GM23338 (cell line): ENCODE results near the gene KCNMB2. TPM values are rescaled to one million over a fixed set of nuclear protein-coding genes. Genes with fewer than 3 reads are reported as not detected.

Experiments used
- ATAC-seq: fragments of 200-7000 bp; cut with Tn5 transposase; 3 replicates; pipeline ENCODE4 v1.9.1; 2020
- DNase-seq: peaks from one replicate; pipeline ENCODE4 v3.0.0-alpha.2; 2015; ENCODE audit warnings: low spot score
- H2AFZ ChIP-seq: fragments of 200-600 bp; sonication (generic); 2 replicates; pipeline ENCODE4 v1.8.0; 2016; ENCODE audit warnings: antibody characterized with exemption, mild to moderate bottlenecking, moderate library complexity
- H3F3A ChIP-seq: fragments of 200-600 bp; sonication (generic); replicated peaks from 2 replicates; pipeline ENCODE4 v1.8.0; 2017; ENCODE audit warnings: antibody characterized with exemption, mixed run types, low read depth
- H3K27ac ChIP-seq: fragments of 200-600 bp; sonication (generic); 2 replicates; pipeline ENCODE4 v1.6.1; 2016; ENCODE audit warnings: low read depth
- H3K27me3 ChIP-seq: fragments of 200-600 bp; sonication (generic); 2 replicates; pipeline ENCODE4 v1.8.0; 2016; ENCODE audit warnings: mild to moderate bottlenecking, mixed run types, moderate library complexity; ENCODE audit not compliant: insufficient read depth
- H3K36me3 ChIP-seq: fragments of 200-600 bp; sonication (generic); 2 replicates; pipeline ENCODE4 v1.8.0; 2016; ENCODE audit warnings: mild to moderate bottlenecking; ENCODE audit not compliant: insufficient read depth
- H3K4me1 ChIP-seq: fragments of 200-600 bp; sonication (generic); 2 replicates; pipeline ENCODE4 v1.8.0; 2016; ENCODE audit warnings: mild to moderate bottlenecking, moderate library complexity; ENCODE audit not compliant: insufficient read depth
- H3K4me2 ChIP-seq: fragments of 200-600 bp; sonication (generic); 2 replicates; pipeline ENCODE4 v1.7.1; 2017; ENCODE audit warnings: mixed run types
- H3K4me3 ChIP-seq: fragments of 200-600 bp; sonication (generic); 2 replicates; pipeline ENCODE4 v1.6.1; 2016; ENCODE audit warnings: mixed run types
- H3K79me2 ChIP-seq: fragments of 200-600 bp; sonication (generic); replicated peaks from 2 replicates; pipeline ENCODE4 v1.8.0; 2017; ENCODE audit warnings: mild to moderate bottlenecking; ENCODE audit not compliant: insufficient read depth
- H3K9me2 ChIP-seq: fragments of 200-600 bp; sonication (generic); 2 replicates; pipeline ENCODE4 v1.8.0; 2017; ENCODE audit not compliant: insufficient read depth
- H4K20me1 ChIP-seq: fragments of 200-600 bp; sonication (generic); replicated peaks from 2 replicates; pipeline ENCODE4 v1.8.0; 2017; ENCODE audit warnings: mild to moderate bottlenecking; ENCODE audit not compliant: insufficient read depth
- H3K27ac Mint-ChIP-seq: 2 replicates; pipeline ENCODE4 v1.8.0; 2020; ENCODE audit warnings: inconsistent platforms, mild to moderate bottlenecking, moderate library complexity, mixed read lengths
- H3K27me3 Mint-ChIP-seq: 3 replicates; pipeline ENCODE4 v1.8.0; 2022; ENCODE audit warnings: low read depth, mild to moderate bottlenecking, moderate library complexity, mixed read lengths, inconsistent platforms; ENCODE audit not compliant: insufficient read depth, poor library complexity
- H3K36me3 Mint-ChIP-seq: 3 replicates; pipeline ENCODE4 v1.8.0; 2021; ENCODE audit warnings: low read depth, mild to moderate bottlenecking, inconsistent platforms, moderate library complexity, mixed read lengths
- H3K4me1 Mint-ChIP-seq: 3 replicates; pipeline ENCODE4 v1.8.0; 2020; ENCODE audit warnings: mild to moderate bottlenecking, inconsistent platforms, mixed read lengths
- H3K4me3 Mint-ChIP-seq: 3 replicates; pipeline ENCODE4 v1.8.0; 2021; ENCODE audit warnings: moderate library complexity, mild to moderate bottlenecking, inconsistent platforms, mixed read lengths
- H3K9me3 Mint-ChIP-seq: 3 replicates; pipeline ENCODE4 v1.8.0; 2020; ENCODE audit warnings: moderate library complexity, mild to moderate bottlenecking, inconsistent platforms, mixed read lengths
- CREB1 ChIP-seq: fragments of 250-450 bp; sonication (Bioruptor Pico); IDR thresholded peaks from 2 replicates; pipeline ENCODE4 v1.5.0; 2020; ENCODE audit warnings: low read depth, mild to moderate bottlenecking, moderate library complexity
- EZH2 ChIP-seq: fragments of 200-600 bp; sonication (generic); IDR thresholded peaks from one replicate; pipeline ENCODE4 v1.8.0; 2017; ENCODE audit warnings: antibody characterized with exemption, mild to moderate bottlenecking, low read depth; ENCODE audit not compliant: unreplicated experiment
- EZH2phosphoT487 ChIP-seq: fragments of 200-600 bp; sonication (generic); IDR thresholded peaks from one replicate; pipeline ENCODE4 v1.8.1; 2018; ENCODE audit warnings: antibody characterized with exemption; ENCODE audit not compliant: unreplicated experiment
- JUNB ChIP-seq: IDR thresholded peaks from one replicate; pipeline ENCODE4 v1.6.1; 2016; ENCODE audit warnings: antibody characterized with exemption; ENCODE audit not compliant: unreplicated experiment
- NANOG ChIP-seq: IDR thresholded peaks from 2 replicates; pipeline ENCODE4 v1.6.1; 2016; ENCODE audit warnings: antibody characterized with exemption, borderline replicate concordance
- POLR2AphosphoS5 ChIP-seq: IDR thresholded peaks from 2 replicates; pipeline ENCODE4 v1.6.1; 2016; ENCODE audit warnings: antibody characterized with exemption, low read depth
- STAT1 ChIP-seq: IDR thresholded peaks from one replicate; pipeline ENCODE4 v1.6.1; 2016; ENCODE audit warnings: antibody characterized with exemption; ENCODE audit not compliant: unreplicated experiment
- ZNF114 ChIP-seq: fragments of 250-450 bp; sonication (Bioruptor Pico); IDR thresholded peaks from 2 replicates; pipeline ENCODE4 v1.5.0; 2020; ENCODE audit warnings: mild to moderate bottlenecking, moderate library complexity
- ZNF331 ChIP-seq: fragments of 250-450 bp; sonication (Bioruptor Pico); IDR thresholded peaks from 2 replicates; pipeline ENCODE4 v1.5.0; 2020; ENCODE audit warnings: low read depth, mild to moderate bottlenecking, moderate library complexity
- polyA plus RNA-seq: library from polyadenylated mRNA; unstranded; fragments of >200 nt; fragmentation: Nextera tagmentation; extraction: Ambion mirVana; gene quantifications from 2 replicates; pipeline ENCODE4 v1.2.1, GENCODE V29; 2016
- total RNA-seq: library from RNA; depleted of rRNA; stranded (reverse); fragments of >200 nt; shearing (Covaris generic); gene quantifications from 2 replicates; pipeline ENCODE4 v1.2.3, GENCODE V29; 2014
- TF ChIP-seq, protein P1 (sequence below): IDR thresholded peaks from one replicate; pipeline ENCODE4 v1.6.1; 2018; ENCODE audit warnings: antibody characterized with exemption; ENCODE audit not compliant: unreplicated experiment
- TF ChIP-seq, protein P2 (sequence below): IDR thresholded peaks from 2 replicates; pipeline ENCODE4 v1.6.1; 2016; ENCODE audit warnings: antibody characterized with exemption
- TF ChIP-seq, protein P3 (sequence below), 2 experiments: fragments of 200-600 bp in 1 of 2; sonication (generic) in 1 of 2; conservative IDR thresholded peaks; 2 replicates each; pipeline versions ENCODE4 v1.5.1 to v1.6.1; 2016 to 2017; ENCODE audit warnings: antibody characterized with exemption in 2 of 2, low read depth in 2 of 2, mild to moderate bottlenecking in 2 of 2, moderate library complexity in 1 of 2
- TF ChIP-seq, protein P4 (sequence below): fragments of 250-450 bp; sonication (Bioruptor Pico); IDR thresholded peaks from 2 replicates; pipeline ENCODE4 v1.5.0; 2020; ENCODE audit warnings: mild to moderate bottlenecking, moderate library complexity

KCNMB2 gene
- total and polyA plus RNA-seq, 2 experiments from 2014 or later = 0.53 TPM; not detected in 1

DNA sequence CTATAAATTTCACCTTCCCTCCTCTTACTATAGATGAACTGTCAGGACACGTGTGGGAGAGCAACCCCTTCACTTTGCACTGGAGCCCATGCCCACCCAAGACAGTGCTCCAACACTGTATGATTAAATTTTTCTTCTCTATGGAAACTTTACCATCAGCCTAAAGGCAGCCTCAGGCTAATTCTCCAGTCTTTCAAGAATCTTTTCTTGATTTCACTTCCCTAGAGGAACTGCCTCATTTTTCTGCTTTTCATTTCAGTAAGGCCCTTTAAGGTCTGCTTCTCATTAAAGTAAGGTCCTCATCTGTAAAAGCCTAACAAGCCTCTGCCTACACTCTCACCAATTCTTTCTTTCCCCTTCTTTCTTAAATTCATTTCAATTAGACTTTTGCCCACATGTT is 137.3 kb downstream of the KCNMB2 start:
- no peak for ATAC-seq
- Histone ChIP-seq H3F3A (no peaks in the 10 kb centered on the region), H3K9me2 (no peaks in the 10 kb centered on the region), H3K4me2 (no peak overlapping the region), H4K20me1 (no peaks in the 10 kb centered on the region; the same call in 1 of the 2 replicates), H3K4me1 (0 out of 2 replicates have a peak, but pooled peaks cover 3% of the 10 kb centered on the region), H3K27me3 (no peaks in the 10 kb centered on the region), H3K4me3 (no peak overlapping the region), H3K36me3 (no peaks in the 10 kb centered on the region), H3K79me2 (no peaks in the 10 kb centered on the region), H3K27ac (no peak overlapping the region), H2AFZ (no peak overlapping the region)
- peaks cover 5% of the 10 kb centered on the region; the same call in 2 of the 3 replicates for H3K4me1 Mint-ChIP-seq
- TF ChIP-seq JUNB (no peak), NANOG (no peak), POLR2AphosphoS5 (no peak), ZNF331 (no peak), EZH2phosphoT487 (no peak), STAT1 (no peak), ZNF114 (no peak), EZH2 (no peak), CREB1 (CRISPR knock-in tag) (no peak)
- TF ChIP-seq, protein P1, sequence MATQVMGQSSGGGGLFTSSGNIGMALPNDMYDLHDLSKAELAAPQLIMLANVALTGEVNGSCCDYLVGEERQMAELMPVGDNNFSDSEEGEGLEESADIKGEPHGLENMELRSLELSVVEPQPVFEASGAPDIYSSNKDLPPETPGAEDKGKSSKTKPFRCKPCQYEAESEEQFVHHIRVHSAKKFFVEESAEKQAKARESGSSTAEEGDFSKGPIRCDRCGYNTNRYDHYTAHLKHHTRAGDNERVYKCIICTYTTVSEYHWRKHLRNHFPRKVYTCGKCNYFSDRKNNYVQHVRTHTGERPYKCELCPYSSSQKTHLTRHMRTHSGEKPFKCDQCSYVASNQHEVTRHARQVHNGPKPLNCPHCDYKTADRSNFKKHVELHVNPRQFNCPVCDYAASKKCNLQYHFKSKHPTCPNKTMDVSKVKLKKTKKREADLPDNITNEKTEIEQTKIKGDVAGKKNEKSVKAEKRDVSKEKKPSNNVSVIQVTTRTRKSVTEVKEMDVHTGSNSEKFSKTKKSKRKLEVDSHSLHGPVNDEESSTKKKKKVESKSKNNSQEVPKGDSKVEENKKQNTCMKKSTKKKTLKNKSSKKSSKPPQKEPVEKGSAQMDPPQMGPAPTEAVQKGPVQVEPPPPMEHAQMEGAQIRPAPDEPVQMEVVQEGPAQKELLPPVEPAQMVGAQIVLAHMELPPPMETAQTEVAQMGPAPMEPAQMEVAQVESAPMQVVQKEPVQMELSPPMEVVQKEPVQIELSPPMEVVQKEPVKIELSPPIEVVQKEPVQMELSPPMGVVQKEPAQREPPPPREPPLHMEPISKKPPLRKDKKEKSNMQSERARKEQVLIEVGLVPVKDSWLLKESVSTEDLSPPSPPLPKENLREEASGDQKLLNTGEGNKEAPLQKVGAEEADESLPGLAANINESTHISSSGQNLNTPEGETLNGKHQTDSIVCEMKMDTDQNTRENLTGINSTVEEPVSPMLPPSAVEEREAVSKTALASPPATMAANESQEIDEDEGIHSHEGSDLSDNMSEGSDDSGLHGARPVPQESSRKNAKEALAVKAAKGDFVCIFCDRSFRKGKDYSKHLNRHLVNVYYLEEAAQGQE = no peak
- TF ChIP-seq, protein P2, sequence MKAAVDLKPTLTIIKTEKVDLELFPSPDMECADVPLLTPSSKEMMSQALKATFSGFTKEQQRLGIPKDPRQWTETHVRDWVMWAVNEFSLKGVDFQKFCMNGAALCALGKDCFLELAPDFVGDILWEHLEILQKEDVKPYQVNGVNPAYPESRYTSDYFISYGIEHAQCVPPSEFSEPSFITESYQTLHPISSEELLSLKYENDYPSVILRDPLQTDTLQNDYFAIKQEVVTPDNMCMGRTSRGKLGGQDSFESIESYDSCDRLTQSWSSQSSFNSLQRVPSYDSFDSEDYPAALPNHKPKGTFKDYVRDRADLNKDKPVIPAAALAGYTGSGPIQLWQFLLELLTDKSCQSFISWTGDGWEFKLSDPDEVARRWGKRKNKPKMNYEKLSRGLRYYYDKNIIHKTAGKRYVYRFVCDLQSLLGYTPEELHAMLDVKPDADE = no peak
- TF ChIP-seq, protein P3, sequence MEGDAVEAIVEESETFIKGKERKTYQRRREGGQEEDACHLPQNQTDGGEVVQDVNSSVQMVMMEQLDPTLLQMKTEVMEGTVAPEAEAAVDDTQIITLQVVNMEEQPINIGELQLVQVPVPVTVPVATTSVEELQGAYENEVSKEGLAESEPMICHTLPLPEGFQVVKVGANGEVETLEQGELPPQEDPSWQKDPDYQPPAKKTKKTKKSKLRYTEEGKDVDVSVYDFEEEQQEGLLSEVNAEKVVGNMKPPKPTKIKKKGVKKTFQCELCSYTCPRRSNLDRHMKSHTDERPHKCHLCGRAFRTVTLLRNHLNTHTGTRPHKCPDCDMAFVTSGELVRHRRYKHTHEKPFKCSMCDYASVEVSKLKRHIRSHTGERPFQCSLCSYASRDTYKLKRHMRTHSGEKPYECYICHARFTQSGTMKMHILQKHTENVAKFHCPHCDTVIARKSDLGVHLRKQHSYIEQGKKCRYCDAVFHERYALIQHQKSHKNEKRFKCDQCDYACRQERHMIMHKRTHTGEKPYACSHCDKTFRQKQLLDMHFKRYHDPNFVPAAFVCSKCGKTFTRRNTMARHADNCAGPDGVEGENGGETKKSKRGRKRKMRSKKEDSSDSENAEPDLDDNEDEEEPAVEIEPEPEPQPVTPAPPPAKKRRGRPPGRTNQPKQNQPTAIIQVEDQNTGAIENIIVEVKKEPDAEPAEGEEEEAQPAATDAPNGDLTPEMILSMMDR (conservative IDR thresholded peaks at IDR 0.05; ENCODE audit: low read depth in 2 of 2) = no peak
- TF ChIP-seq, protein P4, sequence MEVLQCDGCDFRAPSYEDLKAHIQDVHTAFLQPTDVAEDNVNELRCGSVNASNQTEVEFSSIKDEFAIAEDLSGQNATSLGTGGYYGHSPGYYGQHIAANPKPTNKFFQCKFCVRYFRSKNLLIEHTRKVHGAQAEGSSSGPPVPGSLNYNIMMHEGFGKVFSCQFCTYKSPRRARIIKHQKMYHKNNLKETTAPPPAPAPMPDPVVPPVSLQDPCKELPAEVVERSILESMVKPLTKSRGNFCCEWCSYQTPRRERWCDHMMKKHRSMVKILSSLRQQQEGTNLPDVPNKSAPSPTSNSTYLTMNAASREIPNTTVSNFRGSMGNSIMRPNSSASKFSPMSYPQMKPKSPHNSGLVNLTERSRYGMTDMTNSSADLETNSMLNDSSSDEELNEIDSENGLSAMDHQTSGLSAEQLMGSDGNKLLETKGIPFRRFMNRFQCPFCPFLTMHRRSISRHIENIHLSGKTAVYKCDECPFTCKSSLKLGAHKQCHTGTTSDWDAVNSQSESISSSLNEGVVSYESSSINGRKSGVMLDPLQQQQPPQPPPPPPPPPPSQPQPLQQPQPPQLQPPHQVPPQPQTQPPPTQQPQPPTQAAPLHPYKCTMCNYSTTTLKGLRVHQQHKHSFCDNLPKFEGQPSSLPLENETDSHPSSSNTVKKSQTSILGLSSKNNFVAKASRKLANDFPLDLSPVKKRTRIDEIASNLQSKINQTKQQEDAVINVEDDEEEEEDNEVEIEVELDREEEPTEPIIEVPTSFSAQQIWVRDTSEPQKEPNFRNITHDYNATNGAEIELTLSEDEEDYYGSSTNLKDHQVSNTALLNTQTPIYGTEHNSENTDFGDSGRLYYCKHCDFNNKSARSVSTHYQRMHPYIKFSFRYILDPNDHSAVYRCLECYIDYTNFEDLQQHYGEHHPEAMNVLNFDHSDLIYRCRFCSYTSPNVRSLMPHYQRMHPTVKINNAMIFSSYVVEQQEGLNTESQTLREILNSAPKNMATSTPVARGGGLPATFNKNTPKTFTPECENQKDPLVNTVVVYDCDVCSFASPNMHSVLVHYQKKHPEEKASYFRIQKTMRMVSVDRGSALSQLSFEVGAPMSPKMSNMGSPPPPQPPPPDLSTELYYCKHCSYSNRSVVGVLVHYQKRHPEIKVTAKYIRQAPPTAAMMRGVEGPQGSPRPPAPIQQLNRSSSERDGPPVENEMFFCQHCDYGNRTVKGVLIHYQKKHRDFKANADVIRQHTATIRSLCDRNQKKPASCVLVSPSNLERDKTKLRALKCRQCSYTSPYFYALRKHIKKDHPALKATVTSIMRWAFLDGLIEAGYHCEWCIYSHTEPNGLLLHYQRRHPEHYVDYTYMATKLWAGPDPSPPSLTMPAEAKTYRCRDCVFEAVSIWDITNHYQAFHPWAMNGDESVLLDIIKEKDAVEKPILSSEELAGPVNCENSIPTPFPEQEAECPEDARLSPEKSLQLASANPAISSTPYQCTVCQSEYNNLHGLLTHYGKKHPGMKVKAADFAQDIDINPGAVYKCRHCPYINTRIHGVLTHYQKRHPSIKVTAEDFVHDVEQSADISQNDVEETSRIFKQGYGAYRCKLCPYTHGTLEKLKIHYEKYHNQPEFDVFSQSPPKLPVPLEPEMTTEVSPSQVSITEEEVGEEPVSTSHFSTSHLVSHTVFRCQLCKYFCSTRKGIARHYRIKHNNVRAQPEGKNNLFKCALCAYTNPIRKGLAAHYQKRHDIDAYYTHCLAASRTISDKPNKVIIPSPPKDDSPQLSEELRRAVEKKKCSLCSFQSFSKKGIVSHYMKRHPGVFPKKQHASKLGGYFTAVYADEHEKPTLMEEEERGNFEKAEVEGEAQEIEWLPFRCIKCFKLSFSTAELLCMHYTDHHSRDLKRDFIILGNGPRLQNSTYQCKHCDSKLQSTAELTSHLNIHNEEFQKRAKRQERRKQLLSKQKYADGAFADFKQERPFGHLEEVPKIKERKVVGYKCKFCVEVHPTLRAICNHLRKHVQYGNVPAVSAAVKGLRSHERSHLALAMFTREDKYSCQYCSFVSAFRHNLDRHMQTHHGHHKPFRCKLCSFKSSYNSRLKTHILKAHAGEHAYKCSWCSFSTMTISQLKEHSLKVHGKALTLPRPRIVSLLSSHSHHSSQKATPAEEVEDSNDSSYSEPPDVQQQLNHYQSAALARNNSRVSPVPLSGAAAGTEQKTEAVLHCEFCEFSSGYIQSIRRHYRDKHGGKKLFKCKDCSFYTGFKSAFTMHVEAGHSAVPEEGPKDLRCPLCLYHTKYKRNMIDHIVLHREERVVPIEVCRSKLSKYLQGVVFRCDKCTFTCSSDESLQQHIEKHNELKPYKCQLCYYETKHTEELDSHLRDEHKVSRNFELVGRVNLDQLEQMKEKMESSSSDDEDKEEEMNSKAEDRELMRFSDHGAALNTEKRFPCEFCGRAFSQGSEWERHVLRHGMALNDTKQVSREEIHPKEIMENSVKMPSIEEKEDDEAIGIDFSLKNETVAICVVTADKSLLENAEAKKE (CRISPR knock-in tag) = no peak
- H3K36me3 Mint-ChIP-seq = no peaks in the 10 kb centered on the region
- DNase-seq = no peak
- no peaks in the 10 kb centered on the region for H3K9me3 Mint-ChIP-seq
- no peak overlapping the region for H3K4me3 Mint-ChIP-seq
- peaks cover 2% of the 10 kb centered on the region for H3K27me3 Mint-ChIP-seq
- H3K27ac Mint-ChIP-seq = no peak overlapping the region
